ENCODE data around the gene ARRDC1.

- TF ChIP-seq RXRA (IDR thresholded peaks at IDR 0.05; ENCODE audit: borderline replicate concordance, low read depth) (no peak), USF2 (IDR thresholded peaks at IDR 0.05; ENCODE audit: borderline replicate concordance, low read depth, low read length) (no peak), CTCF (IDR thresholded peaks at IDR 0.05) (no peak)
- TF ChIP-seq, protein P1, sequence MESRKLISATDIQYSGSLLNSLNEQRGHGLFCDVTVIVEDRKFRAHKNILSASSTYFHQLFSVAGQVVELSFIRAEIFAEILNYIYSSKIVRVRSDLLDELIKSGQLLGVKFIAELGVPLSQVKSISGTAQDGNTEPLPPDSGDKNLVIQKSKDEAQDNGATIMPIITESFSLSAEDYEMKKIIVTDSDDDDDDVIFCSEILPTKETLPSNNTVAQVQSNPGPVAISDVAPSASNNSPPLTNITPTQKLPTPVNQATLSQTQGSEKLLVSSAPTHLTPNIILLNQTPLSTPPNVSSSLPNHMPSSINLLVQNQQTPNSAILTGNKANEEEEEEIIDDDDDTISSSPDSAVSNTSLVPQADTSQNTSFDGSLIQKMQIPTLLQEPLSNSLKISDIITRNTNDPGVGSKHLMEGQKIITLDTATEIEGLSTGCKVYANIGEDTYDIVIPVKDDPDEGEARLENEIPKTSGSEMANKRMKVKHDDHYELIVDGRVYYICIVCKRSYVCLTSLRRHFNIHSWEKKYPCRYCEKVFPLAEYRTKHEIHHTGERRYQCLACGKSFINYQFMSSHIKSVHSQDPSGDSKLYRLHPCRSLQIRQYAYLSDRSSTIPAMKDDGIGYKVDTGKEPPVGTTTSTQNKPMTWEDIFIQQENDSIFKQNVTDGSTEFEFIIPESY (IDR thresholded peaks at IDR 0.05; ENCODE audit: borderline replicate concordance, low read depth): no peak
- TF ChIP-seq, protein P2, sequence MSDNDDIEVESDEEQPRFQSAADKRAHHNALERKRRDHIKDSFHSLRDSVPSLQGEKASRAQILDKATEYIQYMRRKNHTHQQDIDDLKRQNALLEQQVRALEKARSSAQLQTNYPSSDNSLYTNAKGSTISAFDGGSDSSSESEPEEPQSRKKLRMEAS (IDR thresholded peaks at IDR 0.05; ENCODE audit: low read depth): no peak
These were observed 27.0 kb downstream of the ARRDC1 start for GRCh38 chr9:137632230-137633161.
